HG02759 (cell line): ENCODE measurements around the gene HES5.

ENCODE experiments used
- ATAC-seq: cut with Tn5 transposase; IDR thresholded peaks from one replicate; pipeline ENCODE4 v1.9.1; 2021; ENCODE audit warnings: mild to moderate bottlenecking, moderate library complexity; ENCODE audit not compliant: unreplicated experiment

Gene HES5

GRCh38 chr1:2516946-2517345 is 13.1 kb downstream of the HES5 start:
- no peak for ATAC-seq

GRCh38 chr1:2516124-2516523 is 13.9 kb downstream of the HES5 start:
- no peak for ATAC-seq

- no peak for ATAC-seq
Observed at GRCh38 chr1:2515763-2516080, 14.3 kb downstream of the HES5 start.

GRCh38 chr1:2514863-2515762 is 14.9 kb downstream of the HES5 start:
- no peak for ATAC-seq

- ATAC-seq: no peak
Observed at GRCh38 chr1:2513939-2514652, 16.0 kb downstream of the HES5 start.

GRCh38 chr1:2512862-2513421 is 17.1 kb downstream of the HES5 start:
- no peak for ATAC-seq

GRCh38 chr1:2510366-2511155 is 19.5 kb downstream of the HES5 start:
- ATAC-seq: no peak

- no peak for ATAC-seq
Observed at GRCh38 chr1:2509589-2509988, 20.5 kb downstream of the HES5 start.

- ATAC-seq: no peak
Observed at GRCh38 chr1:2508751-2509150, 21.3 kb downstream of the HES5 start.

- ATAC-seq: no peak
Observed at GRCh38 chr1:2508180-2508579, 21.9 kb downstream of the HES5 start.

- no peak for ATAC-seq
Observed at GRCh38 chr1:2507744-2508155, 22.3 kb downstream of the HES5 start.

- no peak for ATAC-seq
Observed at GRCh38 chr1:2506901-2507565, 23.0 kb downstream of the HES5 start.

- ATAC-seq: no peak
Observed at GRCh38 chr1:2506007-2506860, 23.8 kb downstream of the HES5 start.

- ATAC-seq: no peak
Observed at GRCh38 chr1:2505461-2505994, 24.5 kb downstream of the HES5 start.

- no peak for ATAC-seq
Observed at GRCh38 chr1:2504949-2505272, 25.2 kb downstream of the HES5 start.

- no peak for ATAC-seq
Observed at GRCh38 chr1:2504225-2504948, 25.7 kb downstream of the HES5 start.

GRCh38 chr1:2503554-2504224 is 26.4 kb downstream of the HES5 start:
- ATAC-seq: no peak
